DND-41 (cell line): Measurements from ENCODE around the gene MINDY4.

Source experiments
- ATAC-seq: fragments of 200-7000 bp; cut with Tn5 transposase; 3 replicates; pipeline ENCODE4 v1.9.1; 2021; ENCODE audit warnings: low read depth; ENCODE audit not compliant: insufficient read depth
- DNase-seq: peaks from one replicate; pipeline ENCODE4 v3.0.0-alpha.2; 2020
- H2AFZ ChIP-seq: 2 replicates; pipeline ENCODE4 v1.6.0; 2012; ENCODE audit warnings: low read depth, low read length
- H3K27ac ChIP-seq: 2 replicates; pipeline ENCODE4 v1.5.1; 2012; ENCODE audit warnings: low read length, inconsistent platforms
- H3K27me3 ChIP-seq: fragments of 200-600 bp; sonication (generic); 2 replicates; pipeline ENCODE4 v1.6.0; 2012; ENCODE audit warnings: low read length, mild to moderate bottlenecking, inconsistent platforms; ENCODE audit not compliant: insufficient read depth, poor library complexity
- H3K36me3 ChIP-seq: 2 replicates; pipeline ENCODE4 v1.5.1; 2012; ENCODE audit warnings: low read length, inconsistent platforms; ENCODE audit not compliant: insufficient read depth
- H3K4me1 ChIP-seq: 2 replicates; pipeline ENCODE4 v1.5.1; 2012; ENCODE audit warnings: mild to moderate bottlenecking, low read length; ENCODE audit not compliant: insufficient read depth
- H3K4me2 ChIP-seq: 2 replicates; pipeline ENCODE4 v1.6.0; 2012; ENCODE audit warnings: mild to moderate bottlenecking, moderate library complexity, low read length, inconsistent platforms; ENCODE audit not compliant: insufficient read depth
- H3K4me3 ChIP-seq, 2 experiments: fragments of 200-600 bp in 1 of 2; shearing (Covaris generic) in 1 of 2; 2 replicates each; pipeline ENCODE4 v1.5.1; 2012 to 2016; ENCODE audit warnings: inconsistent platforms in 2 of 2, low read length in 2 of 2, mild to moderate bottlenecking in 2 of 2, low read depth in 1 of 2, moderate library complexity in 1 of 2
- H3K79me2 ChIP-seq: 2 replicates; pipeline ENCODE4 v1.6.0; 2012; ENCODE audit warnings: low read length, inconsistent platforms; ENCODE audit not compliant: insufficient read depth
- H3K9ac ChIP-seq: 2 replicates; pipeline ENCODE4 v1.6.0; 2012; ENCODE audit warnings: low read depth, mild to moderate bottlenecking, inconsistent platforms, low read length, moderate library complexity
- H3K9me3 ChIP-seq: 2 replicates; pipeline ENCODE4 v1.5.1; 2012; ENCODE audit warnings: low read length, moderate library complexity, mild to moderate bottlenecking, inconsistent platforms; ENCODE audit not compliant: insufficient read depth, severe bottlenecking
- H4K20me1 ChIP-seq: 2 replicates; pipeline ENCODE4 v1.6.0; 2012; ENCODE audit warnings: low read length; ENCODE audit not compliant: insufficient read depth
- CTCF ChIP-seq: IDR thresholded peaks from 2 replicates; pipeline ENCODE4 v1.5.1; 2012; ENCODE audit warnings: borderline replicate concordance, low read length, moderate library complexity, mild to moderate bottlenecking; ENCODE audit not compliant: poor library complexity, severe bottlenecking; ENCODE audit errors: extremely low read depth
- EZH2 ChIP-seq: IDR thresholded peaks from 3 replicates; pipeline ENCODE4 v1.6.1; 2012; ENCODE audit warnings: borderline replicate concordance, low read depth, mild to moderate bottlenecking, moderate library complexity, low read length, inconsistent platforms; ENCODE audit not compliant: severe bottlenecking

MINDY4 gene

GRCh38 chr7:30745261-30745941 lies 25.8 kb upstream of the MINDY4 start:
- Histone ChIP-seq H3K4me3 (no peak overlapping the region), H3K27me3 (no peaks in the 10 kb centered on the region), H3K4me1 (no peaks in the 10 kb centered on the region), H3K79me2 (no peaks in the 10 kb centered on the region), H3K27ac (no peak overlapping the region), H3K9me3 (no peaks in the 10 kb centered on the region), H3K9ac (no peak overlapping the region), H2AFZ (no peak overlapping the region), H4K20me1 (0 out of 2 replicates have a peak, but pooled peaks cover 5% of the 10 kb centered on the region), H3K36me3 (no peaks in the 10 kb centered on the region), H3K4me2 (no peak overlapping the region)
- ATAC-seq (no peak), DNase-seq (no peak)
- no peak for TF ChIP-seq CTCF
- no peak for TF ChIP-seq EZH2

GRCh38 chr7:30750010-30750409 lies 21.2 kb upstream of the MINDY4 start:
- Histone ChIP-seq H3K4me2 (no peak overlapping the region), H3K9ac (no peak overlapping the region), H3K27ac (no peak overlapping the region), H3K27me3 (no peaks in the 10 kb centered on the region), H3K4me3 (no peak overlapping the region), H3K4me1 (no peaks in the 10 kb centered on the region), H2AFZ (no peak overlapping the region), H4K20me1 (no peaks in the 10 kb centered on the region), H3K79me2 (no peaks in the 10 kb centered on the region), H3K9me3 (no peaks in the 10 kb centered on the region), H3K36me3 (no peaks in the 10 kb centered on the region)
- no peak for ATAC-seq
- no peak for TF ChIP-seq EZH2
- DNase-seq = no peak

- H3K27me3 ChIP-seq = no peaks in the 10 kb centered on the region
- H3K9me3 ChIP-seq = no peaks in the 10 kb centered on the region
- no peak overlapping the region for H3K27ac ChIP-seq
- TF ChIP-seq CTCF (no peak), EZH2 (no peak)
- no peak overlapping the region for H3K4me3 ChIP-seq
- DNase-seq = no peak
- no peaks in the 10 kb centered on the region for H3K4me1 ChIP-seq
- H2AFZ ChIP-seq = no peak overlapping the region
- no peak overlapping the region for H3K4me2 ChIP-seq
- H3K79me2 ChIP-seq = no peaks in the 10 kb centered on the region
- H4K20me1 ChIP-seq = no peaks in the 10 kb centered on the region
- H3K9ac ChIP-seq = no peak overlapping the region
- ATAC-seq = no peak
- H3K36me3 ChIP-seq = no peaks in the 10 kb centered on the region
Measured at GRCh38 chr7:30750683-30751650, 20.2 kb upstream of the MINDY4 start.
